Loucy (cell line): ENCODE measurements around the gene GRID1.

Source experiments
- H2AFZ ChIP-seq: fragments of 200-600 bp; sonication (generic); 2 replicates; pipeline ENCODE4 v1.6.0; 2016; ENCODE audit warnings: antibody characterized with exemption, mild to moderate bottlenecking, low read length, moderate library complexity
- H3F3A ChIP-seq: fragments of 200-600 bp; 2 replicates; pipeline ENCODE4 v1.6.0; 2016; ENCODE audit warnings: antibody characterized with exemption, low read depth, mild to moderate bottlenecking
- H3K27me3 ChIP-seq: fragments of 200-600 bp; sonication (generic); 2 replicates; pipeline ENCODE4 v1.6.1; 2014; ENCODE audit warnings: low read length, mild to moderate bottlenecking; ENCODE audit not compliant: insufficient read depth, poor library complexity, severe bottlenecking
- H3K36me3 ChIP-seq: fragments of 200-600 bp; sonication (generic); 2 replicates; pipeline ENCODE4 v1.6.1; 2016; ENCODE audit warnings: low read length; ENCODE audit not compliant: insufficient read depth
- H3K4me1 ChIP-seq: fragments of 200-600 bp; sonication (generic); 2 replicates; pipeline ENCODE4 v1.5.1; 2014; ENCODE audit warnings: low read length, mild to moderate bottlenecking; ENCODE audit not compliant: insufficient read depth, poor library complexity, severe bottlenecking
- H3K4me2 ChIP-seq: fragments of 200-600 bp; sonication (generic); 2 replicates; pipeline ENCODE4 v1.6.0; 2014; ENCODE audit warnings: antibody characterized with exemption, low read length, low read depth, mild to moderate bottlenecking; ENCODE audit not compliant: poor library complexity, severe bottlenecking
- H3K4me3 ChIP-seq: fragments of 200-600 bp; sonication (generic); 2 replicates; pipeline ENCODE4 v1.5.1; 2014; ENCODE audit warnings: low read length, mild to moderate bottlenecking, mixed read lengths; ENCODE audit not compliant: poor library complexity, severe bottlenecking
- H3K79me2 ChIP-seq: fragments of 200-600 bp; sonication (generic); 2 replicates; pipeline ENCODE4 v1.6.1; 2014; ENCODE audit warnings: low read length; ENCODE audit not compliant: insufficient read depth
- H3K9ac ChIP-seq: fragments of 200-600 bp; sonication (generic); 2 replicates; pipeline ENCODE4 v1.6.0; 2014; ENCODE audit warnings: mild to moderate bottlenecking, low read depth, low read length, moderate library complexity; ENCODE audit not compliant: poor library complexity, severe bottlenecking
- H3K9me2 ChIP-seq: fragments of 200-600 bp; sonication (generic); replicated peaks from 2 replicates; pipeline ENCODE4 v1.6.1; 2016; ENCODE audit warnings: low read depth, low read length, mixed read lengths
- H3K9me3 ChIP-seq: fragments of 200-600 bp; sonication (generic); 2 replicates; pipeline ENCODE4 v1.6.1; 2014; ENCODE audit warnings: mild to moderate bottlenecking, antibody characterized with exemption, low read length, low read depth; ENCODE audit not compliant: insufficient read depth
- H4K20me1 ChIP-seq: fragments of 200-600 bp; sonication (generic); 2 replicates; pipeline ENCODE4 v1.6.0; 2014; ENCODE audit warnings: antibody characterized with exemption, low read length, mild to moderate bottlenecking; ENCODE audit not compliant: insufficient read depth, poor library complexity, severe bottlenecking
- EZH2phosphoT487 ChIP-seq: fragments of 200-600 bp; IDR thresholded peaks from 2 replicates; pipeline ENCODE4 v1.6.1; 2018; ENCODE audit warnings: antibody characterized with exemption, mild to moderate bottlenecking, moderate library complexity, borderline replicate concordance
- TF ChIP-seq, protein P1 (sequence below): fragments of 200-600 bp; sonication (generic); conservative IDR thresholded peaks from 2 replicates; pipeline ENCODE4 v1.5.1; 2014; ENCODE audit warnings: mild to moderate bottlenecking, antibody characterized with exemption, low read length

GRID1 gene

DNA sequence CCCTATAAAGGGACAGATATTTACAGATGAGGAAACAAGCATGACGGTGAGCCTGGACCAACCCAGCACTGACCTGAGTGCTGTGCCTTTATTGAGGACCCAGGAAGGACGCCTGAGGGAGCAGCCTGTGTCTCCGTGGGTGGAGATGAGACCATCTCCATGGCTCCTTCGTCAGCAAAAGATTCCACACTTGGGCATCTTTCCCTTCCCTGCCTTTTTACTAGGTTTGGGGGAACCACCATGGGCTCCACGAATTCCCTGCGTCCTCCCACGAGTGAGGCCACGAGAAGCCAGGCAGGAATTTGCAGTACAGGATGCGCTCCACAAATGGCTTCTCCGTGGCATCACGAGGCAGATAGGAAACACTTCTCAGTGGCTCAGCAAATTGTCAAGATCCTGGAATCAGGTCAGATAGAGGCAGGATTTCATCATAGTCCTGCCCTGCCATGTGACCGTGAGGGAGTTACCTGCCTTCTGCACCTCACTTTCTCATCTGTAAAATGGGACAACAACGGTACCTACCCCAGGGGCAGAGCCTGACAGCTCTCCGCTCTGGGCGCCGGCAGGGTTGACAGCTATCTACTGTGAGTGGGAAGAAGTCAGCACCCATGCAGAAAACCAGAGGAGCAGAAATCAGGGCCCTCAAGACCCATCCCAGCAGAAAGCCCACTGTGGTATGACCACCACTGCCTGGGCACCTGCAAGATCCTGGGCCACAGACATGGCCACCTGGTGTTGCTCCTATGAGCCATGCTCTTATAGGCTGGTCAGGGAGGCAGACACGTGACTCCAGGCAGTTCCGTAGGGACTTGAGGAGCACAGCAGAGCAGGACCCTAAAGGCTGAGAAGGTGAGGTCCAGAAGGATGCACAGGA, 80.1 kb downstream of the GRID1 start:
- Histone ChIP-seq H3K27me3 (no peaks in the 10 kb centered on the region), H3K4me2 (no peak overlapping the region), H3K9ac (no peak overlapping the region), H3K9me3 (no peaks in the 10 kb centered on the region; the same call in 1 of the 2 replicates), H3K4me3 (no peak overlapping the region), H4K20me1 (no peaks in the 10 kb centered on the region), H3F3A (no peaks in the 10 kb centered on the region), H3K4me1 (no peaks in the 10 kb centered on the region), H2AFZ (no peak overlapping the region), H3K36me3 (no peaks in the 10 kb centered on the region), H3K79me2 (no peaks in the 10 kb centered on the region), H3K9me2 (no peaks in the 10 kb centered on the region)
- TF ChIP-seq, protein P1, sequence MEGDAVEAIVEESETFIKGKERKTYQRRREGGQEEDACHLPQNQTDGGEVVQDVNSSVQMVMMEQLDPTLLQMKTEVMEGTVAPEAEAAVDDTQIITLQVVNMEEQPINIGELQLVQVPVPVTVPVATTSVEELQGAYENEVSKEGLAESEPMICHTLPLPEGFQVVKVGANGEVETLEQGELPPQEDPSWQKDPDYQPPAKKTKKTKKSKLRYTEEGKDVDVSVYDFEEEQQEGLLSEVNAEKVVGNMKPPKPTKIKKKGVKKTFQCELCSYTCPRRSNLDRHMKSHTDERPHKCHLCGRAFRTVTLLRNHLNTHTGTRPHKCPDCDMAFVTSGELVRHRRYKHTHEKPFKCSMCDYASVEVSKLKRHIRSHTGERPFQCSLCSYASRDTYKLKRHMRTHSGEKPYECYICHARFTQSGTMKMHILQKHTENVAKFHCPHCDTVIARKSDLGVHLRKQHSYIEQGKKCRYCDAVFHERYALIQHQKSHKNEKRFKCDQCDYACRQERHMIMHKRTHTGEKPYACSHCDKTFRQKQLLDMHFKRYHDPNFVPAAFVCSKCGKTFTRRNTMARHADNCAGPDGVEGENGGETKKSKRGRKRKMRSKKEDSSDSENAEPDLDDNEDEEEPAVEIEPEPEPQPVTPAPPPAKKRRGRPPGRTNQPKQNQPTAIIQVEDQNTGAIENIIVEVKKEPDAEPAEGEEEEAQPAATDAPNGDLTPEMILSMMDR, result no peak
- no peak for TF ChIP-seq EZH2phosphoT487

DNA sequence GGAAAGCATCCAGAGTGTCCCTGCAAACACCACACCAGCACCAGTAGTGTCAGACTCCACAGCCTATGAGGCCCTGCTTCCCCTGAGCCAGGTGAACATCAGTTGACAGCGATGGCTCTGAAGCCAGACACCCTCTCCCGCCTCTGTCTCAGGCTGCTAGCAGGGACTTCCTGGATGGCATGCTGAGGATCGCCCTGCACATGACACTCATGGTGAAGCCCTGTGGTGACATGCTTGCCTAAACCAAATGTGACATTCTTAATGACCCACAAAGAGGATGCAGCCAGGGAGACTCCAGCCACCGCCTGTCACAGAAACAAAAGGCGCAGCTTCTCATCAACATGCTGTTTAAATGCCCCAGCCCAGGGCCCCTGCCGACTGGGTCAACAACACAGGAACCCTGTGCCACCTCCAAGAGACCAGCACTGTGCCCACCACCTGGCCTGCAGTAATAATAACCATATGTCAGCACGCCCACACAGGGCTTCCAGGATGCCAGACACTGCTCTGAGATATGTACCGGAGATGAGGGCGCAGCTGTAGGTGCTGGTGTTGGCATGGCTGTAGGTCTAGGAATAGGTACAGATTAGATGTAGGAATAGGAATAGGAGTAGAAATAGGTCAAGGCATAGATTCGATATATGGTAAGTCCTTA, 81.3 kb downstream of the GRID1 start:
- no peaks in the 10 kb centered on the region for H4K20me1 ChIP-seq
- H3K9me3 ChIP-seq, result peaks cover 5% of the 10 kb centered on the region; the same call in 1 of the 2 replicates
- no peaks in the 10 kb centered on the region for H3K4me1 ChIP-seq
- no peak overlapping the region for H3K4me3 ChIP-seq
- H3K9ac ChIP-seq, result no peak overlapping the region
- no peak for TF ChIP-seq EZH2phosphoT487
- TF ChIP-seq, protein P1, result no peak
- no peak overlapping the region for H2AFZ ChIP-seq
- H3K4me2 ChIP-seq, result no peak overlapping the region
- no peaks in the 10 kb centered on the region for H3K27me3 ChIP-seq
- no peaks in the 10 kb centered on the region for H3F3A ChIP-seq
- H3K79me2 ChIP-seq, result no peaks in the 10 kb centered on the region
- no peaks in the 10 kb centered on the region for H3K9me2 ChIP-seq
- no peaks in the 10 kb centered on the region for H3K36me3 ChIP-seq

DNA sequence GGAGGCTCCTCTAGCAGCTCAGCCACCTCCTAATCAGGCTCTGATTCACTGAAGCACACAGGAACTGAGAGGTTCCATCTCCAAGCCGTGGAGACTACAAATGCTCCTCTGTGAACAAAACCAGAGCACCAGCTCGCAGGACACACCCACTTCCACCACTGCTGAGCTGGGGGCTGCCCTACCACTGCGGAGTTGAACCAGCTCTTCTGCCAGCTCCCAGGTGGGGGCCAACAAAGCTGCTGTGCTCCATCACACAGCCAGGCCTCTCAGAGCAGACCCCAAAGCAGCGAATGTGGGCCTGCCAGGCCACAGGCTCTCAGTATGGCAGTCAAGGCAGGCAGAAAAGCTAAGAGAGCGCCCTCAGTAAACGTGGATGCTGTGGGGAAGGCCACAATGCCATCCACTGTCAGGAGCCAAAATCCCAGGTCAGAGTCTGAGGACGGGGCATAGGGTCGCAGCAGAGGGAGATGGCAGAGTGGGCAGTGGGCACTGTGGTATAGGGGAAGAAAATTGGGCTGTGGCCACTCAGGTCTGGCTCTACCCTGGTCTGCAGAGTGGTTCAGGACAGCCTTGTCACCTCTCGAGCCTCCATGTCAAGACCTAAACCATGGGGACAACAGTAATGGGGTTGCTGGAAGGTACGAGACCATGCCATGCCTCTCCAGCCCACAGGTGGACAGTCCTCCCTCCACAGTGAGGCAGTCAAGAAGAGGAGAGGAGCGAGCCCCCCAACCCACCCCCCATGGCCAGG, 82.1 kb downstream of the GRID1 start:
- H3K36me3 ChIP-seq, result no peaks in the 10 kb centered on the region
- no peaks in the 10 kb centered on the region for H3K27me3 ChIP-seq
- no peaks in the 10 kb centered on the region for H3F3A ChIP-seq
- TF ChIP-seq, protein P1, result no peak
- no peak for TF ChIP-seq EZH2phosphoT487
- H4K20me1 ChIP-seq, result no peaks in the 10 kb centered on the region
- H3K79me2 ChIP-seq, result no peaks in the 10 kb centered on the region
- no peak overlapping the region for H3K9ac ChIP-seq
- H3K4me2 ChIP-seq, result no peak overlapping the region
- no peak overlapping the region for H3K4me3 ChIP-seq
- no peaks in the 10 kb centered on the region for H3K4me1 ChIP-seq
- H3K9me3 ChIP-seq, result peaks cover 5% of the 10 kb centered on the region; the same call in 1 of the 2 replicates
- H2AFZ ChIP-seq, result no peak overlapping the region
- H3K9me2 ChIP-seq, result no peaks in the 10 kb centered on the region
